HG03025 (cell line): ENCODE results near the gene SNX27.
"Not testable (repeated sequence)": the region's sequence is repeated elsewhere in the genome, so short reads cannot be mapped to it uniquely, and the experiment has no call there.

ENCODE experiments used
- ATAC-seq: cut with Tn5 transposase; IDR thresholded peaks from one replicate; pipeline ENCODE4 v1.9.1; 2021; ENCODE audit warnings: mild to moderate bottlenecking, moderate library complexity; ENCODE audit not compliant: unreplicated experiment, low FRiP score

SNX27 gene

DNA sequence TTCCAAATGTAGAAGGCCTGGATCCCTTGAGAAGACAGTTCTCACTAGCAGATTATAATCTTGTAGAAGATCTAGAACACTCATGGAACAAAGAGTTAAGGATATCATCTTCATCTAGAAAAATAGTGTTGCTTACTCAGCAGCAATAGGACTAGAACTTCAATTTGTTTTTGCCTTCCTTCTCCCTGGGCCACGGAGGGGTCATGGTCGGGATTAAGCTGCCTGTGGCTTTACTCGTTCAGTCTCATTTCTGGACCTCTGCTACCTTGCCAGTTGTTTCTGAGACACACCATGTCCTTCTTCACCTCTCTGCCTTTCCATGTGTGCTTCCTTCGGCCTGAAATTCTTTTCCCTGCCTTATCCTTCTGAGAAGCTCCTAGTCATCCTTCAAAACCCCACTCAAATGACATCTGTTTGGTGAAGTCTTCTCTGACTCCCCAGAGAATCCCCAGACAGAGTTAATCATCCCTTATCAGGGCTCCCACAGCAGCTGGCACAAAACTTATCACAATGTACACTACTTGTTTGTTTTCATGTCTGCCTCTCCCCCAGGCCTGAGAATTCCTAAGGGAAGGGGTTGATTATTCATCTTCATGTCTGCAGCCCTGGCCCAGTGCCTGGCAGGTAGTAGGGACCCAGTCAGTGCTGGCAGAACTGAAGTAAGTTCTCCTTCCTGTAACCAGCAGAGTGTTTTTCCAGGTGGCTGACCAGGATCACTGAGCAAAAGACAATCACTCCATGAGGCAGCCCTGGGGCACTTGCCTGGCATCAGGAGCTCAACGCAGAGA is 15.5 kb upstream of the SNX27 start:
- no peak for ATAC-seq

DNA sequence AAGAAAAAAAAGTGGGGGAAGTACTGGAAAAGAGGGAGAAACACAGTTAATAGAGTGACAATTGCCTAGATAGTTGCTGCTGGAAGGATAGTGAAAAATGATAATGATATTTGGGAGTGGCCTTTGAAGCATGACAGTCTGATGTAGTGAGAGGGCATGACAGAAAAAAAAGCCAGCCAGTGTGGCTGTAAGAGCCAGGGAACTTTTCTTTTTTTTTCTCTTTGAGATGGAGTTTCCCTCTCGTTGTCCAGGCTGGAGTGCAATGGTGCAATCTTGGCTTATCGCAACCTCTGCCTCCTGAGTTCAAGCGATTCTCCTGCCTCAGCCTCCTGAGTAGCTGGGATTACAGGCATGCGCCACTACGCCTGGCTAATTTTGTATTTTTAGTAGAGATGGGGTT is 9.3 kb upstream of the SNX27 start:
- not testable (repeated sequence) for ATAC-seq

GRCh38 chr1:151604291-151604690 is 7.6 kb upstream of the SNX27 start:
- ATAC-seq = no peak

DNA sequence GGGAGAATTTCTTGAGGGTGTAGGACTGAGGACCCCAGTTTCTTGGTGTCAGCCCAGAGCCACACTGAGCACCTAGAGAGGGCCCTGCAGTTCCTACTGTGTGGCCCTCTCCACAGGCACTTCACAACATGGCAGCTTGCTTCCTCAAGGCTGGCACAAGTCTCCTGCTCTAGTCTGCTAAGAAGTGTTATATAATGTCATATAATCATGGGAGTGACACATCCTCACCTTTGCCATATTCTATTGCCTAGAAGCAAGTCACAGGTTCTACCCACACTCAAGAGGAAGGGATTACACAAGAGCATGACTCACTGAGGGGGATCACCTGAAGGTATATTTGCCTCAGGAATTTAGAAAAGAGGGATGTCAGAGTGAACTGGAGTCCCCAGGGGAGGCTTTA is 5.5 kb upstream of the SNX27 start:
- ATAC-seq = no peak

DNA sequence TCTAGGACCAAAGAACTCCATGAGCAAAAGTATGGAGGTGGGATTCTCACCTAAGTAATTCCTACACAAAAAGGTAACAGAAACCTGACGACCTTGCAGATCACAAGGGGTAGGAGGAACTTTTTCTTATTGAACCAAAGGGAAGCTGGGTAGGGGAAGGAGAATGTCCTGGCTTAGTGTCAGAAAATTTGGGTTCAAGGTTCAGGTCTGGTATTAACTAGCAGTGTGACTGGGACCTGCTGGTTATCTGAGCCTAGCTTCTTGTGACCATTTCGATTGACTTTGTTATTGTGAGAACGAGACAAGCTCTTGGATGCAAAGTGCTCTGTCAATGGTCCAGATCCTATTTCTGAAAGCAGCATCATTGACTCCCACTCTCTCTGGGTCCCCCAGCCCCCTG is 5.0 kb upstream of the SNX27 start:
- ATAC-seq = no peak

DNA sequence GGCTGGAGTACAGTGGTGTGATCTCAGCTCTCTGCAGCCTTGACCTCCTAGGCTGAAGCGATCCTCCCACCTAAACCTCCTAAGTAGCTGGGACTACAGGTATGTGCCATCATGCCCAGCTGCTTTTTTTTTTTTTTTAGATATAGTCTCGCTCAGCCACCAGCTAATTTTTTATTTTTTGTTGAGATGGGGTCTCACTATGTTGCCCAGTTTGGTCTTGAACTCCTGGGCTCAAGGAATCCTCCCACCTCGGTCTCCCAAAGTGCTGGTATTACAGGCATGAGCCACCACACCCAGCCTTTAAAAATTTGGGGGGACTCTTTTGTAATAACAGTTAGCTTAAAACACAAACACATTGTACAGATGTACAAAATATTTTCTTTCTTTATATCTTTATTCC is 1.7 kb upstream of the SNX27 start:
- ATAC-seq = no peak

- no peak for ATAC-seq
Observed at GRCh38 chr1:151611288-151611790, 511 bp upstream of the SNX27 start.

- ATAC-seq = no peak
Observed at GRCh38 chr1:151612501-151613281, 841 bp downstream of the SNX27 start.

- no peak for ATAC-seq
Observed at GRCh38 chr1:151613282-151613780, 1.5 kb downstream of the SNX27 start.

- ATAC-seq = no peak
Observed at GRCh38 chr1:151615711-151616504, 4.1 kb downstream of the SNX27 start.

DNA sequence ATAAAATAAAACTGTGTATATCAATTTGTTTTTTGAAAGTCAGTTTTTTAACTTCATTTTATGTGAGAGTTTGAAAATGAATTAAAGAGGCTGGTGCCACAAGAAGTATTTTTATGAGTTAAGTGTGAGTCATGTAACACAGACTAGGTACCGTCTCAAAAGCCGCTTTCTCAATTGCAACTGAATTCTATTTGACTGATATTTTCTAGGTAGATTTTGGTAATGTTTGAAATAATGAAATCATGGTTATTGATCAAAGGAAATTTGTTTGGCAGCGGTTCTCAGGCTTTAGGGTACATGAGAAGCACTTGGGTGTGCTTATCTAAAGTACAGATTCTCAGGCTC is 4.6 kb downstream of the SNX27 start:
- ATAC-seq = no peak

DNA sequence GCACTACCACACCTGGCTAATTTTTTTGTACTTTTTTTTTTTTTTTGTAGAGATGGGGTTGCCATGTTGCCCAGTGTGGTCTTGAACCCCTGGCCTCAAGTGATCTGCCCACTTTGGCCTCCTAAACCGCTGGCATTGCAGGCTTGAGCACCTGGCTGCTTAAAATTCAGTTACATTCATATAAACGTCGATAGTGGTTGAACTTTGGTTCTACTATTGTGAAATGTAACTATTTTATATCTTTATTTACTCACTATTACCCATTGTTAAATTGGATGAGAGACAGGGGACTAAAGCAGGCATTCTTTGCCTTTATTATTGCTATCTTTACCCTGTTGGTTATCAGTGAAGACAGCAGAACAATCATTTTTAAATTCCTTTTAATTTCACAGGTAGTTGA is 6.2 kb downstream of the SNX27 start:
- no peak for ATAC-seq

- no peak for ATAC-seq
Observed at GRCh38 chr1:151618470-151618869, 6.6 kb downstream of the SNX27 start.

- not testable (repeated sequence) for ATAC-seq
Observed at GRCh38 chr1:151618996-151619395, 7.1 kb downstream of the SNX27 start.

- ATAC-seq = no peak
Observed at GRCh38 chr1:151619489-151620093, 7.7 kb downstream of the SNX27 start.

DNA sequence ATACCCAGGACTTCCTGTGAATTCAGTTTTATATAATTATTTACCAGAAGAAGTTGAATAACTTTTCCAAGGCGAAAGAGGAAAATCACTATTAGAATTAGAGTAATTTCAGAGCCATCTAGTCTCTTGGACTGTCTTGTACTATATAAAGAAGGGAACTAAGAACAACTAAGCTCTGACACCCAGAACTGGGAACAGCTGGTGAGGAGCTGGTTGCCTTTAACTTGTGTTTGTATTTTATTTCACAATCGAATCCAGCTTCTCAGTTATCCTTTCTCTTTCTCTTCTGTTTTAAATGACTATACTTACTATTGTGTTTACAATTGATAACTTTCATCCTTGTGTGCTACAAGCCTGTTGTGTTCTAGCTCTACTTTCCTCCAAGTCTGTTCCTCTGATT is 8.4 kb downstream of the SNX27 start:
- ATAC-seq = no peak

GRCh38 chr1:151621351-151621750 is 9.5 kb downstream of the SNX27 start:
- no peak for ATAC-seq

DNA sequence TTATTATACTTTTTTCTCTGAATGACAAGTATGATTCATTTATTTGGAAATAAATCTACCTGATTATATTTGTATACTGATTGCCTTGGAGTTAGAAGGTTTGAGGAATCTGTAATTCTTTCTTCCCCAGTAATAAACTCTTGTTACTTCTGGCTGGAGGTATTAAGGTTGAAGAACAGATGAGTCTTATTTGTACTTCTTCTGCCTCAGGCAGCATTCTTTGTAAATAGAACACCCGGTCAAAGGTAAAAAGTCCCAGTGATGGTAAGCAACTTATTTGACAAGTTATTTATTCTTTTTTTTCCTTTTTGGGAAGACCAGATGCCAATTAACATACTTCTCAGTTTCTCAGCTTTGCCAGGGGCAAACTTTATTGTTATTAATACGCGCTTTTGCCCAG is 12.9 kb downstream of the SNX27 start:
- ATAC-seq = no peak

DNA sequence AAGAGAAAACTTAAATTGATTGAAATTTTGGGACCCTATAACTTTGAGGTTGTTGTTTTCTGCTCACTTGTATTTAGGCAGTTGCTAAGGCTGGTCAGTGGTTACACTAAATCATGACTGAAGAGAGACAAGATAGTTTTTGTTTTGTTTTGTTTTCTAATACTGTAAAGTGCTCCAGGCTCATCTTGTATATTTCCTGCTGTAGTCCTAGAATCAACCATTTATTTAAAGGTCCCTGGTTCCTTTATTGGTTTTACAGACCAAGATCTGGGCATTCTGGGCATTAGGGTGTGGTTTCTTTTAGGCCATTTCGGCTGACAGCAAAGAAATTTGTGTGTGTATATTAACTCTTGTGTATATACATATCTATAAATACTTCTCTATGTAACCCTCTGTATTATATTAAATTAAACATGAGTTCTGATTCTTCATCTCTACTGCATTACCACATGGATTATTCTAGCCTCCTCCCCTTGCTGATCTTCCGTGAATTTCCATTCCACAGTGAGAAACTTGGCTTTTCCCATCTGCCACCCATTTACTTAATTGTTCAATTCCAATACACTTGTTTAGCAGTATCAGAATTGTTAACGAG is 15.0 kb downstream of the SNX27 start:
- no peak for ATAC-seq

DNA sequence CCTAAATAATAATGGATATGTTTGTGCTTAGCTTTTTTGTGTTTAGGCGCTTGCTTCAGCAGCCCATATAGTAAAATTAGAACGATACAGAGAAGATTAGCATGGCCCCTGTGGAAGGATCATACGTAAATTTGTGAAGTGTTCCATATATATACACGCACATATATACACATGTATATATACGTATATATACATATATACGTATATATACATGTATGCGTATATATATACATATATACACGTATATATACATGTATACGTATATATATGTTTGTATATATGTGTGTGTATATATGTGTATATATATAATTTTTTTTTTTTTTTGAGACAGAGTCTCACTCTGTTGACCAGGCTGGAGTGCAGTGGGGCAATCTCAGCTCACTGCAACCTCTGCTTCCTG is 17.4 kb downstream of the SNX27 start:
- ATAC-seq = no peak
